H1 (cell line): ENCODE data around the gene RFPL1.

Source experiments
- BCL11A ChIP-seq, 2 experiments: IDR thresholded peaks; one replicate each; pipeline ENCODE4 v1.6.1; 2011; ENCODE audit warnings: low read depth in 2 of 2, low read length in 2 of 2, mild to moderate bottlenecking in 2 of 2
- EP300 ChIP-seq, 2 experiments: IDR thresholded peaks; 1 replicate in 1 of 2; 2 replicates in 1 of 2; pipeline ENCODE4 v1.6.1; 2011 to 2012; ENCODE audit warnings: low read depth in 2 of 2, low read length in 2 of 2, mild to moderate bottlenecking in 2 of 2, borderline replicate concordance in 1 of 2, inconsistent platforms in 1 of 2, moderate library complexity in 1 of 2
- GABPA ChIP-seq: IDR thresholded peaks from 2 replicates; pipeline ENCODE4 v1.6.1; 2011; ENCODE audit warnings: mild to moderate bottlenecking, low read length, moderate library complexity, borderline replicate concordance; ENCODE audit not compliant: insufficient read depth
- SIN3A ChIP-seq, 2 experiments: IDR thresholded peaks in 1 of 2; conservative IDR thresholded peaks in 1 of 2; 2 replicates each; pipeline ENCODE4 v1.6.1; 2011 to 2012; ENCODE audit warnings: low read length in 2 of 2, improper control_type of control experiment in 1 of 2, low read depth in 1 of 2, mild to moderate bottlenecking in 1 of 2
- TF ChIP-seq, protein P1 (sequence below): IDR thresholded peaks from 2 replicates; pipeline ENCODE4 v1.6.1; 2011; ENCODE audit warnings: low read length, improper control_type of control experiment

DNA sequence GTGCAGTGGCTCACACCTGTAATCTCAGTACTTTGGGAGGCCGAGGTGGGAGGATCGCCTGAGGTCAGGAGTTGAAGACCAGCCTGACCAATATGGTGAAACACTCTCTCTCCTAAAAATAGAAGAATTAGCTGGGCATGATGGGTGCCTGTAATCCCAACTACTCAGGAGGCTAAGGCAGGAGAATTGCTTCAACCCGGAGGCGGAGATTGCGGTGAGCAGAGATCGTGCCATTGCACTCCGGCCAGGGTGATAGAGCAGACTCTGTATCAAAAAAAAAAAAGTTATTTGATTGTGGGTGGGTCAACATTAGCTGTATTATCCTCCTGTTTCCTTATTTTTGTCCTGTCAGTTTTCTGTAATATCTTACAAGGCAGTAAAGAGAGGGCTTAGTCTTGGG is 11.9 kb upstream of the RFPL1 start:
- no peak for TF ChIP-seq EP300 (IDR thresholded peaks at IDR 0.05; ENCODE audit: borderline replicate concordance in 1 of 2, low read depth in 2 of 2, low read length in 2 of 2)
- TF ChIP-seq, protein P1, sequence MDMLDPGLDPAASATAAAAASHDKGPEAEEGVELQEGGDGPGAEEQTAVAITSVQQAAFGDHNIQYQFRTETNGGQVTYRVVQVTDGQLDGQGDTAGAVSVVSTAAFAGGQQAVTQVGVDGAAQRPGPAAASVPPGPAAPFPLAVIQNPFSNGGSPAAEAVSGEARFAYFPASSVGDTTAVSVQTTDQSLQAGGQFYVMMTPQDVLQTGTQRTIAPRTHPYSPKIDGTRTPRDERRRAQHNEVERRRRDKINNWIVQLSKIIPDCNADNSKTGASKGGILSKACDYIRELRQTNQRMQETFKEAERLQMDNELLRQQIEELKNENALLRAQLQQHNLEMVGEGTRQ: no peak
- no peak for TF ChIP-seq GABPA
- no peak for TF ChIP-seq SIN3A (conservative IDR thresholded peaks at IDR 0.05 in 1 of 2, IDR thresholded peaks at IDR 0.05 in 1 of 2; ENCODE audit: low read depth in 1 of 2, low read length in 2 of 2)
- no peak for TF ChIP-seq BCL11A (IDR thresholded peaks at IDR 0.05; ENCODE audit: low read depth in 2 of 2, low read length in 2 of 2)
